HG02759 (cell line): ENCODE measurements around the gene PIBF1.
A peak's percentile ranks its signal among the peaks of the same experiment; 100 is the strongest.
"Not testable (repeated sequence)": the region's sequence is repeated elsewhere in the genome, so short reads cannot be mapped to it uniquely, and the experiment has no call there.

Experiments
- ATAC-seq: cut with Tn5 transposase; IDR thresholded peaks from one replicate; pipeline ENCODE4 v1.9.1; 2021; ENCODE audit warnings: mild to moderate bottlenecking, moderate library complexity; ENCODE audit not compliant: unreplicated experiment

The PIBF1 gene

GRCh38 chr13:72891423-72891822, 109.5 kb downstream of the PIBF1 start:
- ATAC-seq, result no peak

- no peak for ATAC-seq
These were observed 114.9 kb downstream of the PIBF1 start for GRCh38 chr13:72896869-72897268.

- ATAC-seq, result not testable (repeated sequence)
These were observed 119.6 kb downstream of the PIBF1 start for GRCh38 chr13:72901546-72901945.

- no peak for ATAC-seq
These were observed 126.5 kb downstream of the PIBF1 start for GRCh38 chr13:72908416-72908815.

- no peak for ATAC-seq
These were observed 130.0 kb downstream of the PIBF1 start for GRCh38 chr13:72911981-72912380.

- ATAC-seq, result no peak
These were observed 138.2 kb downstream of the PIBF1 start for GRCh38 chr13:72920097-72920496.

GRCh38 chr13:72931311-72931710, 149.4 kb downstream of the PIBF1 start:
- no peak for ATAC-seq

- ATAC-seq, result no peak
These were observed 150.3 kb downstream of the PIBF1 start for GRCh38 chr13:72932250-72932649.

- ATAC-seq, result not testable (repeated sequence)
These were observed 164.3 kb downstream of the PIBF1 start for GRCh38 chr13:72946267-72946666.

GRCh38 chr13:72952529-72953141, 170.7 kb downstream of the PIBF1 start:
- ATAC-seq, result no peak

GRCh38 chr13:72953391-72953965, 171.5 kb downstream of the PIBF1 start:
- ATAC-seq, result no peak

GRCh38 chr13:72959643-72960042, 177.7 kb downstream of the PIBF1 start:
- no peak for ATAC-seq

GRCh38 chr13:72960114-72960513, 178.2 kb downstream of the PIBF1 start:
- ATAC-seq, result no peak

- no peak for ATAC-seq
These were observed 178.6 kb downstream of the PIBF1 start for GRCh38 chr13:72960541-72960940.

GRCh38 chr13:72963762-72964161, 181.8 kb downstream of the PIBF1 start:
- ATAC-seq, result peak; percentile 55

- no peak for ATAC-seq
These were observed 188.5 kb downstream of the PIBF1 start for GRCh38 chr13:72970301-72970880.

- ATAC-seq, result no peak
These were observed 189.0 kb downstream of the PIBF1 start for GRCh38 chr13:72970956-72971355.

- ATAC-seq, result no peak
These were observed 191.3 kb downstream of the PIBF1 start for GRCh38 chr13:72973234-72973633.

GRCh38 chr13:72983085-72983768, 201.3 kb downstream of the PIBF1 start:
- ATAC-seq, result no peak

GRCh38 chr13:72985610-72986009, 203.7 kb downstream of the PIBF1 start:
- no peak for ATAC-seq

- ATAC-seq, result no peak
These were observed 204.3 kb downstream of the PIBF1 start for GRCh38 chr13:72986197-72986596.

GRCh38 chr13:72990953-72991352, 209.0 kb downstream of the PIBF1 start:
- ATAC-seq, result no peak
